GM12878 (cell line): ENCODE measurements around the gene NINJ1. TPM values are rescaled to one million over a fixed set of nuclear protein-coding genes. Genes with fewer than 3 reads are reported as not detected.

Source experiments
- ATAC-seq: fragments of 200-7000 bp; cut with Tn5 transposase; 3 replicates; pipeline ENCODE4 v1.9.1; 2020; ENCODE audit warnings: mild to moderate bottlenecking, moderate library complexity
- BruUV-seq: library from RNA; stranded (reverse); fragments of 400-500 nt; replicated peaks from 2 replicates; lab custom pipeline; 2021; lab: Mats Ljungman, UMichigan
- CTCF ChIA-PET: fragments of 300-600 bp; sonication (Branson Sonifier 250); formaldehyde crosslinking; extraction: SDS; loops from one replicate; lab custom pipeline; 2021; ENCODE audit warnings: inconsistent platforms; lab: Yijun Ruan, JAX
- POLR2A ChIA-PET: fragments of 350-600 bp; formaldehyde crosslinking; extraction: SDS; loops from one replicate; lab custom pipeline; 2021; ENCODE audit warnings: inconsistent platforms; lab: Charles Lee
- RAD21 ChIA-PET: fragments of 300-600 bp; sonication (Branson Sonifier 250); formaldehyde crosslinking; loops from one replicate; lab custom pipeline; 2023; ENCODE audit warnings: antibody characterized with exemption; ENCODE audit not compliant: unreplicated experiment; lab: Charles Lee
- SMC1A ChIA-PET: fragments of 300-600 bp; sonication (Branson Sonifier 250); formaldehyde crosslinking; loops from one replicate; lab custom pipeline; 2023; ENCODE audit not compliant: unreplicated experiment, uncharacterized antibody; lab: Charles Lee
- DNase-seq: peaks from one replicate; pipeline ENCODE4 v3.0.0-alpha.2; 2011; ENCODE audit warnings: low read depth, low spot score
- FAIRE-seq: peaks from 3 replicates; lab custom pipeline; 2011; peaks lifted over from hg19 to GRCh38; lab: Jason Lieb, UNC
- H2AFZ ChIP-seq: 2 replicates; pipeline ENCODE4 v1.6.0; 2011; ENCODE audit warnings: low read depth, low read length, control low read depth; ENCODE audit not compliant: control insufficient read depth
- H3K27ac ChIP-seq: 2 replicates; pipeline ENCODE4 v1.5.1; 2011; ENCODE audit warnings: control low read depth; ENCODE audit not compliant: control insufficient read depth, insufficient read depth
- H3K27me3 ChIP-seq, 2 experiments: replicated peaks in 1 of 2; 2 replicates each; pipeline versions ENCODE4 v1.6.0 to v1.6.1; 2011; ENCODE audit warnings: low read length in 1 of 2; ENCODE audit not compliant: control insufficient read depth in 2 of 2, insufficient read depth in 2 of 2
- H3K36me3 ChIP-seq, 2 experiments: 2 replicates each; pipeline ENCODE4 v1.5.1; 2011; ENCODE audit warnings: low read length in 1 of 2; ENCODE audit not compliant: control insufficient read depth in 2 of 2, insufficient read depth in 2 of 2
- H3K4me1 ChIP-seq: 2 replicates; pipeline ENCODE4 v1.6.1; 2011; ENCODE audit warnings: mild to moderate bottlenecking, low read length, moderate library complexity, mixed read lengths; ENCODE audit not compliant: control insufficient read depth, insufficient read depth
- H3K4me2 ChIP-seq: 2 replicates; pipeline ENCODE4 v1.6.0; 2011; ENCODE audit warnings: control low read depth; ENCODE audit not compliant: control insufficient read depth, insufficient read depth
- H3K4me3 ChIP-seq: fragments of 200-600 bp; sonication (generic); 2 replicates; pipeline ENCODE4 v1.5.1; 2016
- H3K79me2 ChIP-seq: 2 replicates; pipeline ENCODE4 v1.6.0; 2011; ENCODE audit warnings: low read length; ENCODE audit not compliant: control insufficient read depth, insufficient read depth
- H3K9ac ChIP-seq: 2 replicates; pipeline ENCODE4 v1.8.0; 2011; ENCODE audit warnings: low read length, control low read depth, mixed read lengths; ENCODE audit not compliant: control insufficient read depth, insufficient read depth
- H3K9me3 ChIP-seq: replicated peaks from 3 replicates; pipeline ENCODE4 v1.5.1; 2011; ENCODE audit warnings: mild to moderate bottlenecking, low read length; ENCODE audit not compliant: control insufficient read depth, insufficient read depth
- H4K20me1 ChIP-seq: 2 replicates; pipeline ENCODE4 v1.6.0; 2011; ENCODE audit not compliant: control insufficient read depth, insufficient read depth
- ATF7 ChIP-seq: fragments of 450-650 bp; IDR thresholded peaks from 2 replicates; pipeline ENCODE4 v1.6.1; 2016; ENCODE audit warnings: low read depth, mild to moderate bottlenecking
- CREB1 ChIP-seq: IDR thresholded peaks from 2 replicates; pipeline ENCODE4 v1.6.1; 2012; ENCODE audit warnings: low read depth, mild to moderate bottlenecking, inconsistent platforms
- EZH2 ChIP-seq: IDR thresholded peaks from 2 replicates; pipeline ENCODE4 v1.6.1; 2012; ENCODE audit warnings: low read depth, mild to moderate bottlenecking, control low read depth, inconsistent platforms, low read length, borderline replicate concordance; ENCODE audit not compliant: control insufficient read depth
- MEF2B ChIP-seq: fragments of 450-650 bp; IDR thresholded peaks from 2 replicates; pipeline ENCODE4 v1.6.1; 2018; ENCODE audit warnings: mild to moderate bottlenecking, moderate library complexity; ENCODE audit not compliant: partially characterized antibody, poor library complexity, severe bottlenecking
- MLLT1 ChIP-seq: fragments of 450-650 bp; IDR thresholded peaks from 2 replicates; pipeline ENCODE4 v1.6.1; 2016; ENCODE audit warnings: mild to moderate bottlenecking
- ZNF622 ChIP-seq: fragments of 450-650 bp; IDR thresholded peaks from 2 replicates; pipeline ENCODE4 v1.6.1; 2017; ENCODE audit warnings: mild to moderate bottlenecking, inconsistent platforms
- ZNF687 ChIP-seq: fragments of 450-650 bp; IDR thresholded peaks from 2 replicates; pipeline ENCODE4 v1.6.1; 2017; ENCODE audit warnings: mild to moderate bottlenecking, moderate library complexity
- WGBS: methylation state at CpG from one replicate; pipeline ENCODE4 v1.1.6; 2016; ENCODE audit warnings: low lambda C conversion rate; ENCODE audit not compliant: insufficient replicate concordance, insufficient coverage; ENCODE audit errors: missing lambda C conversion rate; 5-methylcytosine and 5-hydroxymethylcytosine counted together
- in situ Hi-C: fragments of 300-500 bp; cut with MboI; formaldehyde crosslinking; loops from 9 replicates; pipeline ENCODE4 v1.14.3; 2018; ENCODE audit warnings: mixed read lengths
- intact Hi-C: fragments of 100-400 bp; cut with micrococcal nuclease; formaldehyde crosslinking; loops from one replicate; pipeline ENCODE4 v1.14.2; 2022; ENCODE audit not compliant: unreplicated experiment
- polyA plus RNA-seq, 11 experiments: library from polyadenylated mRNA; depleted of rRNA in 4 of 11; unstranded in 6 of 11; stranded (reverse) in 5 of 11; fragments of >200 nt; fragmentation: Nextera tagmentation in 4 of 11; fragmentation: Illumina TruSeq in 1 of 11; extraction: Ambion mirVana in 4 of 11; extraction: Trizol in 1 of 11; gene quantifications; 1 replicate in 1 of 11; 2 replicates in 10 of 11; pipeline versions ENCODE4 v1.2.1 to v1.2.3, GENCODE V29; 2011 to 2016; ENCODE audit warnings: inconsistent platforms in 2 of 11, missing spikeins in 2 of 11, low read depth in 1 of 11
- total RNA-seq, 4 experiments: library from RNA; depleted of rRNA in 3 of 4; stranded (reverse); fragments of >200 nt in 3 of 4; fragmentation: Illumina TruSeq in 1 of 4; extraction: Trizol in 1 of 4; gene quantifications; 2 replicates each; pipeline versions ENCODE4 v1.2.1 to v1.2.3, GENCODE V29; 2013 to 2021
- TF ChIP-seq, protein P1 (sequence below): IDR thresholded peaks from 2 replicates; pipeline ENCODE4 v1.6.1; 2011; ENCODE audit warnings: borderline replicate concordance, low read depth, mild to moderate bottlenecking, moderate library complexity, mixed read lengths, low read length; ENCODE audit not compliant: insufficient read depth; ENCODE audit errors: extremely low read length
- TF ChIP-seq, protein P2 (sequence below): IDR thresholded peaks from 2 replicates; pipeline ENCODE4 v1.6.1; 2012; ENCODE audit warnings: low read depth, low read length, improper control_type of control experiment

NINJ1 gene
- total and polyA plus RNA-seq, 10 of the 15 experiments (the other 5 are each of a cell fraction or from before 2014, with no cell fraction given), result 0.64 to 33.5 (median 17.1) TPM

- SMC1A ChIA-PET, result interaction anchor here (1.6 kb wide), 1 partner anchor 12 kb away, joined by 4 read pairs; no protein-coding TSS in a partner anchor
- intact Hi-C loops, result no loop called here
- no peaks in the 10 kb centered on the region for H3K4me1 ChIP-seq
- H3K27me3 ChIP-seq, result peaks cover 8 to 12% of the 10 kb centered on the region in 2 experiments; a peak in 3 of 4 replicates
- DNase-seq (no peak), ATAC-seq (no peak), FAIRE-seq (no peak)
- H3K27ac ChIP-seq, result no peak overlapping the region
- H3K9me3 ChIP-seq, result no peaks in the 10 kb centered on the region
- in situ Hi-C loops, result no loop called here
- CTCF ChIA-PET, result no interaction called here
- no peak overlapping the region for H3K9ac ChIP-seq
- no peak overlapping the region for H3K4me2 ChIP-seq
- H3K4me3 ChIP-seq, result no peak overlapping the region
- RAD21 ChIA-PET, result no interaction called here
- no peak for TF ChIP-seq ATF7
- TF ChIP-seq ZNF687, result no peak
- no peak for TF ChIP-seq MLLT1
- TF ChIP-seq, protein P1, sequence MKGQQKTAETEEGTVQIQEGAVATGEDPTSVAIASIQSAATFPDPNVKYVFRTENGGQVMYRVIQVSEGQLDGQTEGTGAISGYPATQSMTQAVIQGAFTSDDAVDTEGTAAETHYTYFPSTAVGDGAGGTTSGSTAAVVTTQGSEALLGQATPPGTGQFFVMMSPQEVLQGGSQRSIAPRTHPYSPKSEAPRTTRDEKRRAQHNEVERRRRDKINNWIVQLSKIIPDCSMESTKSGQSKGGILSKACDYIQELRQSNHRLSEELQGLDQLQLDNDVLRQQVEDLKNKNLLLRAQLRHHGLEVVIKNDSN, result no peak
- TF ChIP-seq CREB1, result no peak
- no peak for TF ChIP-seq ZNF622
- TF ChIP-seq EZH2, result no peak
- no peak for TF ChIP-seq MEF2B
- TF ChIP-seq, protein P2, sequence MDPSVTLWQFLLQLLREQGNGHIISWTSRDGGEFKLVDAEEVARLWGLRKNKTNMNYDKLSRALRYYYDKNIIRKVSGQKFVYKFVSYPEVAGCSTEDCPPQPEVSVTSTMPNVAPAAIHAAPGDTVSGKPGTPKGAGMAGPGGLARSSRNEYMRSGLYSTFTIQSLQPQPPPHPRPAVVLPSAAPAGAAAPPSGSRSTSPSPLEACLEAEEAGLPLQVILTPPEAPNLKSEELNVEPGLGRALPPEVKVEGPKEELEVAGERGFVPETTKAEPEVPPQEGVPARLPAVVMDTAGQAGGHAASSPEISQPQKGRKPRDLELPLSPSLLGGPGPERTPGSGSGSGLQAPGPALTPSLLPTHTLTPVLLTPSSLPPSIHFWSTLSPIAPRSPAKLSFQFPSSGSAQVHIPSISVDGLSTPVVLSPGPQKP, result no peak
- H2AFZ ChIP-seq, result no peak overlapping the region
- no peaks in the 10 kb centered on the region for H4K20me1 ChIP-seq
- BruUV-seq, result no TSS peak
- H3K36me3 ChIP-seq, result no peaks in the 10 kb centered on the region
- H3K79me2 ChIP-seq, result no peaks in the 10 kb centered on the region
- POLR2A ChIA-PET, result no interaction called here
- WGBS, result 21% methylated on average over 5 of the region's 5 CpGs
Measured at GRCh38 chr9:93181672-93182435, 47.8 kb upstream of the NINJ1 start.
